ENCODE measurements around the gene BLNK.

- TF ChIP-seq CTCF (IDR thresholded peaks at IDR 0.05): no peak
- no peak for TF ChIP-seq EZH2 (IDR thresholded peaks at IDR 0.05; ENCODE audit: borderline replicate concordance, insufficient read depth, low read depth, low read length, poor library complexity, severe bottlenecking)
These were observed 65.8 kb downstream of the BLNK start for GRCh38 chr10:96205580-96205979.

Data from B cell (primary cell).